MM.1S (cell line): Measurements from ENCODE around the gene FAM184A.

Experiments used
- DNase-seq: peaks from one replicate; pipeline ENCODE4 v3.0.0-alpha.2; 2015
- H2AFZ ChIP-seq: fragments of 300-600 bp; sonication (generic); 2 replicates; pipeline ENCODE4 v1.6.0; 2016; ENCODE audit warnings: antibody characterized with exemption, low read length
- H3F3A ChIP-seq: fragments of 300-600 bp; sonication (generic); 2 replicates; pipeline ENCODE4 v1.6.1; 2016; ENCODE audit warnings: mild to moderate bottlenecking, antibody characterized with exemption, low read length, moderate library complexity, mixed read lengths; ENCODE audit not compliant: insufficient read depth
- H3K27ac ChIP-seq: fragments of 300-600 bp; sonication (generic); 2 replicates; pipeline ENCODE4 v1.5.1; 2016; ENCODE audit warnings: mild to moderate bottlenecking, low read length
- H3K27me3 ChIP-seq: fragments of 300-600 bp; sonication (generic); replicated peaks from 2 replicates; pipeline ENCODE4 v1.6.0; 2016; ENCODE audit warnings: low read length; ENCODE audit not compliant: insufficient read depth
- H3K36me3 ChIP-seq: fragments of 300-600 bp; sonication (generic); replicated peaks from 2 replicates; pipeline ENCODE4 v1.6.1; 2016; ENCODE audit warnings: mild to moderate bottlenecking, low read length, mixed read lengths; ENCODE audit not compliant: insufficient read depth
- H3K4me1 ChIP-seq: fragments of 300-600 bp; sonication (generic); 2 replicates; pipeline ENCODE4 v1.6.1; 2016; ENCODE audit warnings: low read length, mixed read lengths
- H3K4me2 ChIP-seq: fragments of 300-600 bp; sonication (generic); 2 replicates; pipeline ENCODE4 v1.6.0; 2016; ENCODE audit warnings: low read depth, low read length
- H3K4me3 ChIP-seq: fragments of 300-600 bp; sonication (generic); 2 replicates; pipeline ENCODE4 v1.5.1; 2016; ENCODE audit warnings: low read length, mixed read lengths
- H3K79me2 ChIP-seq: fragments of 300-600 bp; sonication (generic); 2 replicates; pipeline ENCODE4 v1.6.1; 2016; ENCODE audit warnings: mixed run types, low read length, mixed read lengths
- H3K9ac ChIP-seq: fragments of 300-600 bp; sonication (generic); 2 replicates; pipeline ENCODE4 v1.6.1; 2016; ENCODE audit warnings: low read length, mixed read lengths
- H3K9me2 ChIP-seq: fragments of 300-600 bp; sonication (generic); replicated peaks from 2 replicates; pipeline ENCODE4 v1.6.1; 2016; ENCODE audit warnings: mild to moderate bottlenecking, low read length, mixed read lengths; ENCODE audit not compliant: insufficient read depth
- H3K9me3 ChIP-seq: fragments of 300-600 bp; sonication (generic); replicated peaks from 2 replicates; pipeline ENCODE4 v1.6.1; 2016; ENCODE audit warnings: mild to moderate bottlenecking, low read length, mixed read lengths; ENCODE audit not compliant: insufficient read depth
- H4K20me1 ChIP-seq: fragments of 300-600 bp; sonication (generic); 2 replicates; pipeline ENCODE4 v1.6.1; 2016; ENCODE audit warnings: mild to moderate bottlenecking, low read length, moderate library complexity, mixed read lengths; ENCODE audit not compliant: insufficient read depth
- CTCF ChIP-seq: fragments of 300-600 bp; sonication (generic); IDR thresholded peaks from 2 replicates; pipeline ENCODE4 v1.5.1; 2016; ENCODE audit warnings: antibody characterized with exemption, low read length, mixed read lengths
- EZH2 ChIP-seq: fragments of 300-600 bp; sonication (generic); optimal IDR thresholded peaks from 2 replicates; pipeline ENCODE3; 2017; ENCODE audit warnings: low read depth, mild to moderate bottlenecking, antibody characterized with exemption, low read length, mixed read lengths
- EZH2phosphoT487 ChIP-seq: fragments of 300-600 bp; sonication (generic); IDR thresholded peaks from 2 replicates; pipeline ENCODE4 v1.6.1; 2018; ENCODE audit warnings: antibody characterized with exemption, low read length

FAM184A gene

GRCh38 chr6:119108076-119108475 is 29.6 kb upstream of the FAM184A start:
- no peak for TF ChIP-seq EZH2phosphoT487
- TF ChIP-seq CTCF, result no peak
- no peak for TF ChIP-seq EZH2
- Histone ChIP-seq H2AFZ (no peak overlapping the region), H3K4me1 (peaks cover 14% of the 10 kb centered on the region)

GRCh38 chr6:119105282-119105681 is 26.8 kb upstream of the FAM184A start:
- DNase-seq, result no peak
- TF ChIP-seq EZH2 (no peak), EZH2phosphoT487 (no peak), CTCF (no peak)
- Histone ChIP-seq H3F3A (no peaks in the 10 kb centered on the region), H3K4me3 (no peak overlapping the region), H3K27ac (no peak overlapping the region), H3K9ac (no peak overlapping the region), H3K27me3 (no peaks in the 10 kb centered on the region), H3K79me2 (no peaks in the 10 kb centered on the region), H2AFZ (no peak overlapping the region), H3K4me1 (peaks cover 7% of the 10 kb centered on the region; the same call in 1 of the 2 replicates), H3K36me3 (no peaks in the 10 kb centered on the region), H3K9me3 (no peaks in the 10 kb centered on the region), H4K20me1 (no peaks in the 10 kb centered on the region), H3K9me2 (no peaks in the 10 kb centered on the region), H3K4me2 (no peak overlapping the region)

More at GRCh38 chr6:119108076-119108475, 29.6 kb upstream of the FAM184A start:
- no peaks in the 10 kb centered on the region for H3K9me2 ChIP-seq
- H3K9me3 ChIP-seq, result no peaks in the 10 kb centered on the region
- no peak for DNase-seq
- H3F3A ChIP-seq, result no peaks in the 10 kb centered on the region
- no peak overlapping the region for H3K27ac ChIP-seq
- no peak overlapping the region for H3K9ac ChIP-seq
- no peaks in the 10 kb centered on the region for H3K79me2 ChIP-seq
- H3K4me3 ChIP-seq, result no peak overlapping the region
- no peaks in the 10 kb centered on the region for H4K20me1 ChIP-seq
- no peaks in the 10 kb centered on the region for H3K27me3 ChIP-seq
- H3K4me2 ChIP-seq, result no peak overlapping the region
- no peaks in the 10 kb centered on the region for H3K36me3 ChIP-seq

- Histone ChIP-seq H2AFZ (no peak overlapping the region), H3K9ac (no peak overlapping the region), H3K9me3 (no peaks in the 10 kb centered on the region), H3K27me3 (no peaks in the 10 kb centered on the region), H3K79me2 (no peaks in the 10 kb centered on the region), H3K4me3 (no peak overlapping the region), H3K9me2 (no peaks in the 10 kb centered on the region), H3K27ac (no peak overlapping the region), H3K36me3 (no peaks in the 10 kb centered on the region), H4K20me1 (no peaks in the 10 kb centered on the region), H3K4me2 (no peak overlapping the region), H3F3A (no peaks in the 10 kb centered on the region), H3K4me1 (no peaks in the 10 kb centered on the region)
- DNase-seq, result no peak
- TF ChIP-seq EZH2, result no peak
- no peak for TF ChIP-seq CTCF
- TF ChIP-seq EZH2phosphoT487, result no peak
Measured at GRCh38 chr6:119102901-119103300, 24.4 kb upstream of the FAM184A start.
